ENCODE data around the gene MIGA1. TPM values are rescaled to one million over a fixed set of nuclear protein-coding genes. Genes with fewer than 3 reads are reported as not detected.

MIGA1 gene
- total and polyA plus RNA-seq, 12 donors: 2.4 to 24.2 (median 16.8) TPM

DNA sequence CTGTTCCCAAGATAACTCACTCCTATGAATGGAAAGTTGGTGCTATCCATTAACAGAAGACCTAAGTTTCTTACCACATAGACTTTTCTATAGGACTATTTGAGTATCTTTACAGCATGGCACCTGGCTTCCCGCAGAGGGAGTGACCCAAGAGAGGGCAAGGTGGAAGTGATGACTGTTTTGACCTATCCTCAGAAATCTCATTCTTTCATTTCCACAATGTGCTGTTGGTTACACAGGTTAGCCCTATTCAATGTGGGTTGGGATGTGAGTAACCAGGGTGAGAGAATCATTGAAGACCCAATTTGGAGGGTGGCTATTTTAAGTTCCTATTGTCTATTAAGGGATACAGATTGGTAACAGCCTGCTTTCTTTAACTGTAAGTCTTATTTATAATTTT, 70.6 kb downstream of the MIGA1 start:
- Histone ChIP-seq H3K27ac (no peak overlapping the region), H3K9me3 (replicated peaks in 1 of 3) (no peaks in the 10 kb centered on the region), H3K4me1 (replicated peaks in 1 of 2) (no peaks in the 10 kb centered on the region), H3K27me3 (no peaks in the 10 kb centered on the region), H3K4me3 (no peak overlapping the region), H3K36me3 (replicated peaks in 1 of 2) (peaks cover 0 to under 1% of the 10 kb centered on the region in 2 donors)
- intact Hi-C loops (cut with DNase I): no loop called here
- no peak for TF ChIP-seq POLR2A (IDR thresholded peaks at IDR 0.05)
- TF ChIP-seq, protein P1, sequence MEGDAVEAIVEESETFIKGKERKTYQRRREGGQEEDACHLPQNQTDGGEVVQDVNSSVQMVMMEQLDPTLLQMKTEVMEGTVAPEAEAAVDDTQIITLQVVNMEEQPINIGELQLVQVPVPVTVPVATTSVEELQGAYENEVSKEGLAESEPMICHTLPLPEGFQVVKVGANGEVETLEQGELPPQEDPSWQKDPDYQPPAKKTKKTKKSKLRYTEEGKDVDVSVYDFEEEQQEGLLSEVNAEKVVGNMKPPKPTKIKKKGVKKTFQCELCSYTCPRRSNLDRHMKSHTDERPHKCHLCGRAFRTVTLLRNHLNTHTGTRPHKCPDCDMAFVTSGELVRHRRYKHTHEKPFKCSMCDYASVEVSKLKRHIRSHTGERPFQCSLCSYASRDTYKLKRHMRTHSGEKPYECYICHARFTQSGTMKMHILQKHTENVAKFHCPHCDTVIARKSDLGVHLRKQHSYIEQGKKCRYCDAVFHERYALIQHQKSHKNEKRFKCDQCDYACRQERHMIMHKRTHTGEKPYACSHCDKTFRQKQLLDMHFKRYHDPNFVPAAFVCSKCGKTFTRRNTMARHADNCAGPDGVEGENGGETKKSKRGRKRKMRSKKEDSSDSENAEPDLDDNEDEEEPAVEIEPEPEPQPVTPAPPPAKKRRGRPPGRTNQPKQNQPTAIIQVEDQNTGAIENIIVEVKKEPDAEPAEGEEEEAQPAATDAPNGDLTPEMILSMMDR (IDR thresholded peaks at IDR 0.05): no peak
- WGBS, 4 donors: 92 to 100% (median 97%) methylated on average over 1 of the region's 1 CpG
- no peak for DNase-seq

DNA sequence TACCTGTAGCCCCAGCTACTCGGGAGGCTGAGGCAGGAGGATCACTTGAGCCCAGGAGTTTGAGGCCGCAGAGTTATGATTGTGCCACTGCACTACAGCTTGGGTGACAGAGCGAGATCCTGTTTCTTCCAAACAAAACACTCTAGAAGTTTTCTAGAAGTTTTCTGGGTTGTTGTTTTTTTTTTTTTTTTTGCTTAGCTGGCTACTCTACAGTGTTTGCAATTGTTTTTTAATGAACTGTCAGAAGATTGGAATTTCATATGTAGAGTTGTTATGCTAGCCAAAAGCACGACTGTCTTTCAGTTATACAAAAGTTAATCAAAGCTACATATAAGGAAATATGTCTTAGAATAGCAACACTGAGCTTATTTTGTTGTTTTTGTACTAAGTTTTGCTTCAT, 78.1 kb downstream of the MIGA1 start:
- 79 to 87% (median 81%) methylated on average over 4 of the region's 4 CpGs for WGBS, 4 donors
- H3K9me3 ChIP-seq (replicated peaks in 1 of 3): no peaks in the 10 kb centered on the region

DNA sequence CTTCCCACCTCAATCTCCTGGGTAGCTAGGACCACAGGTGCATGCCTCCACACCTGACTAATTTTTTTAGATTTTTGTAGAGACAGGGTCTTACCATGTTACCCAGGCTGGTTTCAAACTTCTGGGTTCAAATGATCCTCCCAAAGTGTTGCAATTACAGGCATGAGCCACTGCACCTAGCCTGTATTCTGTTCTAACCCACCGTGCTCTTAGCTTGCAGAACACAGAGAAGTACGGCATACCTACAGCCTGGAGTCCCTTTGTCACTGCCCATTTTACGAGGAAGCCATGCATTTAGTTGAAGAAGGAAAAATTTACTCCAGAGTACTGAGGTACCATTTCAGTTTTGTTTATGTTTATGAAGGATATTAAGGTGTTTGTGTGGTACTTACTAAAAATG, 79.3 kb downstream of the MIGA1 start:
- WGBS, 4 donors: 94 to 98% (median 95%) methylated on average over 3 of the region's 3 CpGs
- DNase-seq: no peak
- H3K27ac ChIP-seq: no peak overlapping the region
- peaks cover 0 to 10% of the 10 kb centered on the region in 2 donors for H3K36me3 ChIP-seq (replicated peaks in 1 of 2)
- TF ChIP-seq, protein P1 (IDR thresholded peaks at IDR 0.05): no peak
- TF ChIP-seq POLR2A (IDR thresholded peaks at IDR 0.05): no peak
- no peaks in the 10 kb centered on the region for H3K9me3 ChIP-seq (replicated peaks in 1 of 3)
- no peaks in the 10 kb centered on the region for H3K4me1 ChIP-seq (replicated peaks in 1 of 2)
- H3K27me3 ChIP-seq: no peaks in the 10 kb centered on the region
- H3K4me3 ChIP-seq: no peak overlapping the region
- intact Hi-C loops (cut with DNase I): no loop called here

More for the DNA sequence above, 78.1 kb downstream of the MIGA1 start:
- intact Hi-C loops (cut with DNase I): no loop called here
- no peak overlapping the region for H3K27ac ChIP-seq
- no peaks in the 10 kb centered on the region for H3K4me1 ChIP-seq (replicated peaks in 1 of 2)
- H3K4me3 ChIP-seq: no peak overlapping the region
- H3K27me3 ChIP-seq: no peaks in the 10 kb centered on the region
- no peak for TF ChIP-seq POLR2A (IDR thresholded peaks at IDR 0.05)
- TF ChIP-seq, protein P1 (IDR thresholded peaks at IDR 0.05): no peak
- peaks cover 0 to 10% of the 10 kb centered on the region in 2 donors for H3K36me3 ChIP-seq (replicated peaks in 1 of 2)
- no peak for DNase-seq

DNA sequence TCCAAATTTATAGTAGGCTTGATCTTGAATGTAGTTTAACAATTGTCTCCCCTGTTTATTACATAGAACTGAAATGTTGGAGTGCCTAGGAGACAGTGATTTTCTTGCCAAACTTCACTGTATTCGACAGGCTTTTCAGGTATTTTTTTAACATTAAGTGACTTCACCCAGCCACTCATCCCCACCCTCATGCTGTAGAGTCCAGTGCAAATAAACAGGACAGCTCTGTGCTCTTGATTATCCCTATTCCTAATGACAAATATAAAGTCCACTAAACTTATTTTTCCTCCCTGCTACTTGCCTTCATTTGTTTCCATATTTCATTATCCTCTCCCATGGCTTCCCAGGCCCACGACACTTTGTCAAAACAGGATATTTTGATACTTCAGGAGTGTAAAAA, 79.8 kb downstream of the MIGA1 start:
- intact Hi-C loops (cut with DNase I): no loop called here
- no peak for DNase-seq
- TF ChIP-seq, protein P1 (IDR thresholded peaks at IDR 0.05): no peak
- no peak for TF ChIP-seq POLR2A (IDR thresholded peaks at IDR 0.05)
- Histone ChIP-seq H3K27ac (no peak overlapping the region), H3K27me3 (no peaks in the 10 kb centered on the region), H3K4me3 (no peak overlapping the region), H3K9me3 (replicated peaks in 1 of 3) (no peaks in the 10 kb centered on the region), H3K36me3 (replicated peaks in 1 of 2) (peaks cover 0 to 10% of the 10 kb centered on the region in 2 donors), H3K4me1 (replicated peaks in 1 of 2) (no peaks in the 10 kb centered on the region)
- WGBS, 4 donors: 88 to 92% (median 91%) methylated on average over 2 of the region's 2 CpGs
